HCT116 (cell line): ENCODE data around the gene TCF7.

ENCODE experiments used
- EGR1 ChIP-seq: IDR thresholded peaks from 2 replicates; pipeline ENCODE4 v1.6.1; 2012; ENCODE audit warnings: low read depth
- EZH2 ChIP-seq: fragments of 200-600 bp; sonication (generic); IDR thresholded peaks from 2 replicates; pipeline ENCODE4 v1.6.1; 2017; ENCODE audit warnings: antibody characterized with exemption, mixed run types
- EZH2phosphoT487 ChIP-seq: fragments of 200-600 bp; IDR thresholded peaks from 2 replicates; pipeline ENCODE4 v1.6.1; 2018; ENCODE audit warnings: antibody characterized with exemption, borderline replicate concordance
- TF ChIP-seq, protein P1 (sequence below): IDR thresholded peaks from 2 replicates; pipeline ENCODE4 v1.6.1; 2012
- TF ChIP-seq, protein P2 (sequence below), 3 experiments: fragments of 200-600 bp in 1 of 3; sonication (generic) in 1 of 3; IDR thresholded peaks in 2 of 3; conservative IDR thresholded peaks in 1 of 3; 2 replicates each; pipeline ENCODE4 v1.5.1; 2012 to 2017; ENCODE audit warnings: low read depth in 2 of 3, low read length in 2 of 3, antibody characterized with exemption in 1 of 3, borderline replicate concordance in 1 of 3, control low read depth in 1 of 3, mild to moderate bottlenecking in 1 of 3, mixed read lengths in 1 of 3, mixed run types in 1 of 3, moderate library complexity in 1 of 3; ENCODE audit not compliant: insufficient read depth in 1 of 3

DNA sequence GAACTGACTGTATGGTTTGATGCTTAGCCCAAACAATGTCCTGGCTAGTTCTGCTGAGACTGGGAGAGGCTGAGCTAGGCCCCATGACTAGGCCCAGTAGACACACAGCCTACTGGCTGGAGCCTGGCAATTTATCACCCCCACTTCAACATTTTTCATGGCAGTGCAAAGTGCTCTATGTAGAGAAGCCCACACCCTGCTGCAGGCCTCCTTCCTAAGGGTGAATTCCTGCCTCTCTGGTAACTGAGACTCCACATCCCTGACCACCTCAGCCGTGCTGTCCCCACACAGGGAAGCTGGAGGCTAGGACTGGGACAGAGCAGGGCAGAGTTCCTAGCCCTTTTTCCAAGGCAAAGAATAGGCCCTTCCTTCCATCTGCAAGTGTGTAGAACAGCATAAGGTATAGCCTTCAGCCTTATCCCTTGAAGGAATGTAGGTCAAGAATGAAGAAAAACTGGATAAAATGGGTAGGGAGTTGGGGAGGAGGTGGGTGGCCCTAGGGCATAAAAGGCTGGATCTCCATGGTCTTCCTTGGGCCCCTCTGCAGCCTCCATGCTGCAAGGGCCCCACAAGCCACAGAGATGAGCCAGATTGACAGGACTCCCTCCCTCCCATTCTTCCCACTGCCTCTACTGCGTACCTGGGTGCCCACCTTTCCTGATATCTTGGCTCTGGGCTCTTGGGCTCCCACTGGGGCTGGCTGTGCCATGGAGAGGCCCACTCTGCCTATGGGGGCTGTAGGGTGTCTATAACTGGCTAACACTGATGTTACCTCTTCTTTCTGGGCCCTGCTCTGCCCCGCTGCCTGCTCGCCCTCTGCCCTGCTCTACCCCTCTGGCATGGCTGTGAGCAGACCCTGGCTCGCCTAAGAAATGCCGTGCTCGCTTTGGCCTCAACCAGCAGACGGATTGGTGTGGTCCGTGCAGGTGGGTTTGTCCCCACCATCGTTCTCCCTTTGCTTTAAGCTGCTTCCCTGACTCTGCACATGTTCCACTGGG, 29.8 kb downstream of the TCF7 start:
- no peak for TF ChIP-seq EZH2phosphoT487
- TF ChIP-seq, protein P1, sequence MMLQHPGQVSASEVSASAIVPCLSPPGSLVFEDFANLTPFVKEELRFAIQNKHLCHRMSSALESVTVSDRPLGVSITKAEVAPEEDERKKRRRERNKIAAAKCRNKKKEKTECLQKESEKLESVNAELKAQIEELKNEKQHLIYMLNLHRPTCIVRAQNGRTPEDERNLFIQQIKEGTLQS, result no peak
- TF ChIP-seq, protein P2, sequence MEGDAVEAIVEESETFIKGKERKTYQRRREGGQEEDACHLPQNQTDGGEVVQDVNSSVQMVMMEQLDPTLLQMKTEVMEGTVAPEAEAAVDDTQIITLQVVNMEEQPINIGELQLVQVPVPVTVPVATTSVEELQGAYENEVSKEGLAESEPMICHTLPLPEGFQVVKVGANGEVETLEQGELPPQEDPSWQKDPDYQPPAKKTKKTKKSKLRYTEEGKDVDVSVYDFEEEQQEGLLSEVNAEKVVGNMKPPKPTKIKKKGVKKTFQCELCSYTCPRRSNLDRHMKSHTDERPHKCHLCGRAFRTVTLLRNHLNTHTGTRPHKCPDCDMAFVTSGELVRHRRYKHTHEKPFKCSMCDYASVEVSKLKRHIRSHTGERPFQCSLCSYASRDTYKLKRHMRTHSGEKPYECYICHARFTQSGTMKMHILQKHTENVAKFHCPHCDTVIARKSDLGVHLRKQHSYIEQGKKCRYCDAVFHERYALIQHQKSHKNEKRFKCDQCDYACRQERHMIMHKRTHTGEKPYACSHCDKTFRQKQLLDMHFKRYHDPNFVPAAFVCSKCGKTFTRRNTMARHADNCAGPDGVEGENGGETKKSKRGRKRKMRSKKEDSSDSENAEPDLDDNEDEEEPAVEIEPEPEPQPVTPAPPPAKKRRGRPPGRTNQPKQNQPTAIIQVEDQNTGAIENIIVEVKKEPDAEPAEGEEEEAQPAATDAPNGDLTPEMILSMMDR (IDR thresholded peaks at IDR 0.05 in 2 of 3, conservative IDR thresholded peaks at IDR 0.05 in 1 of 3; ENCODE audit: borderline replicate concordance in 1 of 3, insufficient read depth in 1 of 3, low read depth in 2 of 3, low read length in 2 of 3), result no peak
- TF ChIP-seq EZH2, result no peak
- TF ChIP-seq EGR1, result no peak
